SW 1271 (cell line): ENCODE results near the gene ELAVL4.
"Not testable (repeated sequence)": the region's sequence is repeated elsewhere in the genome, so short reads cannot be mapped to it uniquely, and the experiment has no call there.

Experiments
- DNase-seq, 2 experiments: peaks; one replicate each; lab custom pipeline; 2025; lab: John Stamatoyannopoulos, UW

ELAVL4 gene

DNA sequence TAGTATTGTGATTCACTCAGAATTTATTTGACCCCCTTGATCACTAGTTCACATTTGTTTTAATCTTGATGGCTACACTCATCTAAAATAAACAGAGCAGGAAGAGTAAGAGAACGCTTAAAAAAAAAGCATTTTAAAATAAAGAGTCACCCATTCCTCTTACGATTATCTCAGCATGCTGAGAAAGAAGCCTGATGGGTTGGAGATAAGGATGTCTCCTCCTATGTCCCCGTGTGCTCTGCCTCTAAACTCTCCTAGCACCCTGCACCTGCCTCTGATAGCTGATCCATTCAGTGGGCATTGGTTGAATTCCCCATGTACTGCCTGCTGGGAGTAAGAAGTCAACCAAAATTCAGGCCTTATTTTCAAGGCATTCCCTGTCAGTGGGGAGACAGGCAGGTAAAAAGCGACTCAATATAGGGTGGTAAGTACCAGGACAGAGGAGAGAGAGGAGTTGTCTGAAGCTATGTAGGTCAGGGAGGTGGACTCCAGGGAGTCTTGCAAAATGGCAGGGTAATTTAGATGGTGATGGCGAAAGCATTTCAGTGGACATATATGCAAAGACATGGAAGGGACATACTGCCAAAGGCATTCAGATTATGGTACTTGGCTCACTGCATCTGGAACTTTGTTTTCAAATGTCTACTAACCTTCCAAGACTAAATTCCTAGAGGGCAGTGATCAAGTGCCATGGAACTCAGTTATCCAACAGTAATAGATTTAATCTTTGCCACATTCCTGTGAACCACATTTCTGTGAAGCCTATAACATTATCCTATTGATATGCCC is 18.4 kb downstream of the ELAVL4 start:
- no peak for DNase-seq

DNA sequence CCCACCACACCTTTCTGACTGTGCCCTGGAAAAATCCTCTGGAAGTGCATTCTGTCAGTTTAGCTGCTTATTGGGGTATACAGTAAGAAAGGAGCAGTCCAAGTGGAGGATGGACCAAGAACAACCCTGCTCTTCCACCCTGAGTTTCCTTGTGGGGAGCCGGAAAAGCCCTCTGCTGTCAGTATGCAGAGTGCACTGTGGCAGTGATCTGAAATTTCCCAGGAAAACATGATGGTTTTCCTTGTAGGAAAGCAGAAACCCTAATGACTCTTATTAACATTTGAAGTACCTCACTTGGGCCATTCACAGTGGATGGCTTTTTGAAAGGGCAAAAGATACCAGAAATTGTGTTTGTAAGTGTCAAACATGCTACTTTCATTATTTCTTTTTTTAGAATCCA is 20.5 kb downstream of the ELAVL4 start:
- DNase-seq, result no peak

DNA sequence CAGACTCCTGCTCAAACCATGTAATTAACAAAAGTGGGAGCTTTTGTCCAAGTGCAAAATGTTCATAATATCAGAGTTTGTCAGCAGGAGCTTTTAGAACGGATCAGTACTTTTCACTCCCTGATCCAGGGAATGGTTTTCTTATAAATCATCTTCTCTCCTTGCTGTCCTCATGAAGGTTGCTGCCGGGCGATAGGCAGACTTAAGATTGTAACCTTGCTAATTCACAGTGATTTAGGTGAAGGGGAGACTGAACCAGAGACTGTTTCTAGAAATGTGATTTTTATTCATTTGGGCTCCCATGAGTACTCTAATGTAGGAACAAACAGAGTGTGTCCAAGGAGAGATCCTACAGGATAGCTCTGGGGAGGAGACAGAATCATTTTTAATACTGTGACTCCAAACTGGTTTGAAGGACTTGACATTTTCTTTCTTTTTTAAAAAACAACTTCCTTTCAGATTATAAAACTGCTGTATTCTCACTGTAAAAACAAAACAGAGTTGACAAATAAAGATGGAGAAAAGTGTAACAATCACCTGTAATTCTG is 23.7 kb downstream of the ELAVL4 start:
- no peak for DNase-seq

DNA sequence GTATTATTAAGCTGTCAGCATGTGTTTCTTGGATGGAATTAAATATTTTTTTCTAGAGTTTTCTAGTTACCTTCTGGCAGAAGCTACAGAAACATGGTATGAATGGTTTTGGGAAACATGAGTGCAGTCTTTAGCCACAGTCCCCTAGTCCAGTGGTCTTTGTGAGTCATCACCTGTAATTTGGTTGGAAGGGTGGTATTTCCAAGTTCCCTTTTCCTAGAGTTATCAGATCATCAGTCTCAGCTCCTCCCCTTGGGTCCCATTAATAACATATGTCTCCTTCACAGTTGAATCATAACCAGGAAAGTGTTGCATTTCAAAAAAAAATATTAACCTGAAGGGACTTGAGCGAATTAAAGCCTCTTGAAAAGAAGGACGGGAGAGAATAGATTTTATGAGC is 27.0 kb downstream of the ELAVL4 start:
- no peak for DNase-seq

DNA sequence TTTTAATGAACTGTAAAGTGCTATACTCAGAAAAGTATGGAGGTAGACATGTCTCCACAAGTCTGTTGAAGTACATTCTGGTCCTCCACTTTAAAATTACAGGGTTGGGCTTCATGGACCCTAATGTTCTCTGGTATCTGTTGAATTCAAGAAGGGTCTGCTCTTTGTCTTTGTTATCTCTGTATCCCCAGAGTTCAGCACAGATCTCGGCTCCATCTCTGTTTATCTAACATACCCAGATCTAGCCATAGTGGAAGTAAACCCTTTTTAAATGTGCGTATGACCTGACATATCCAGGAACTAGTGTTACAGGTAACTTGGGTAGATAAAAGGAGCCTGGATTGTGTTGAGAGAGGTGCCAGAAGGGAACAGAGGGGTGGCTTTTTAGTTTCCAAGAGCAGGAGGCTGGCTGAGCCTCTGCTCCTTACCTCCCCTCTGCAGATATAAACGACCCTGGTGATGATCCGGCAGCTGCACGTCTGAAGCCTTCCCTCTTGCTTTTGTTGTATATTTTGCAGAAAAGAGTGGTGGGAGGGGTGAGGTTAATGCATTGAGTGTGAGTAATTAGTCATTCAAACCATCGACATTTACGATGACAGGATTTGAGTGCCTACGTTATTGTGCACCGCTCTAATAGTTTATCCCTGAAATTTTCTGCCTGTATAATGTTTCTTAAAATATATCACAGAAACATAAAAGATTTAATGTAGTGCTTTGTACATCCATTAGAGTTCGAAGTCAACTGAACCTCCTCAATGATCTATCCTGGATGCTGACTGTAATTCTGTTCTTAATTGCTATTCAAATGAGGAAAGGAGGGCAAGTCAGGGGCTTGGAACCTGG is 30.8 kb downstream of the ELAVL4 start:
- DNase-seq, result no peak

DNA sequence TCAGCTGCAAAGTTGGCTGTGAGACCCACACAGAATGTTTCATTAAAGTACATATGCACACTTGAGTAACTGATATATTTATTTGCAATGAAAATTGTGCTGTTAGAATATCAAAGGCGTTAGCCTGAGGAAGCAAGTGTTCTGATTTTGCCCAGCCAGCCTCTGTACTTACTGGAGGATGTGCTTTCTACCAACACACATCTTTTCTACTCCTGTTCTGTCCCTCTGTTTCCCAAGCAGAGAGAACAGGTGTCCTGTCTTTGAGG is 31.4 kb downstream of the ELAVL4 start:
- DNase-seq, result no peak

DNA sequence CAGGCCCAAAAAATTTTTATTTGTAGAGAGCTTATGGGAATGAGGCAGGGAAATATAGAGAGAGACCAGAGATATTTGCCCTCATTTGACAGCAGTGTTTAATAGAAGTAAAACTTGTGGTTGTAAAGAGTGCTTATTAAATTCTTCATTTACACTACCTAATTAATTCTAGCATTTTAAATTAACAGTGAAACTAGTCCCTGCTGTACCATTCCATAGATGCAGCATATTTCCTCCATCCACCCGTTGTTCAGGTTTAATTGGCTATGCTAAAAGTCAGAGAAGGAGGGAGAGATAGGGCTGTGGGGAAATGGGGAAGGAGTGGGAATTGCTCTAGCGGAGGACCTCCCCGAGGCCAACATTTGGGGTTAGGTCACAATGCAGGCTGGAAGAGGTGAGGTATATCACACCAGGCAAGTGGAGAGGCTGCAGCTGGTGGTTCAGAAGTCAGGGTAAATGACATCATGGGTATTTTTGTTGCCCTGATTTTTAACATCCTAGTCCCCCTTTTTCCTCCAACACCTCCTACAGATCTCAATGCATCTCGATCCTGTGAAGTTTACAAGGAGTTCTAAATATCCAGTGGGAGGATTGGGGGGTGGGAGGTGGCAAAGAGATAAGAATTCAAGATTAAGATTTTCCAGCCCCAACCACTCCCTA is 38.6 kb downstream of the ELAVL4 start:
- no peak for DNase-seq

DNA sequence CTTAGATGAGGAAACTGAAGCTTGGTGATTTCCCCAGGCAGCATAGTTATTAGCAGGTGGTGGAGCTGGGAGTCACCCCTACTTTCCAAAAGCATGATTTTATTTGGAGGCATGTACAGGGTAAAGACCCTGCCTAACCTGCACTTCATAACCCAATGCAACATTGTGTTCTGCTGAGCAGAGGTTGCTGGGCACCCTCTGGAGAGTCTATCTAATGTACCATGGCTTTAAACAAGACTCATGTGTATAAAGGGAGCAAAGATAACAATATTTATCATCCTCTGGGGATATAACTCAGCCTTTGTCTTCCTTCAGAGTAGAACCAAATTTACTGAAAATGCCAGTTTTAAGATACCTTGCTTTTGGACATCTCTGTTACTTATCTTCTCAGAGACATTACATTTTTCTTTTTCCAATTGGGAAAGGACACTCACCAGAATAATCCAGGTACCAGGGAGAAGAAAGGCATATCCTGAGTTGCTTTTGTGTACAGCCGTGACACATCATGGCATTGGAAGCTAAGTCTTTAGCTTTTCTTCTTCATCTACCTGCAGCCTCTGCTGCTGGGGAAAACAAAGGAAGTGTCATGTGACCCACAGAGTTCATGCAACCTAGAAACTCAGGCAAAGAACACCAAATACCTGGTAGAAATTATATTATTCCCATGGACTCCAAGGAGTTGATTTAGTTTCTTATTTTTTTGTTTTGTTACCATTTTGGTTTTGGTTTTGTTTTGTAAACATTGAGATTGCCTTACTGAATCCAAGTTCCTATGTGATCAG is 39.6 kb downstream of the ELAVL4 start:
- DNase-seq, result no peak

DNA sequence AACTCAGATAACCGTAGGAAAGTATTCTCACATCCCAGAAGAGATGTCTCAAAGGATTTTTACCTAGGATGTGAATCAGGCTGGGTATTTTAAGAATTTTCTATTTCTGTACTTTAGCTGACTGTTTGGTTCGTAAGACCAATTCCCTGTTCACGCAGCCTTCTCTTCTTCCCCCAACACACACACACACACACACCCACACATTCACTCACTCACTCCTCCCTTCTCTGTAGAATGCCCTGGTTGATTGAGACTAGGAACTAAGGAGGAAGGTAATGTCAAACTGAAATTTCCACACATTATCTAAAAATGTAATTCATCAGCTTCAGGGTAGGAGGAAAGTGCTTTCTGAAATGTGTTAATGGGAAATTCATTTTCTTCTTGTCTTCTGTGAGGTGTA is 43.5 kb downstream of the ELAVL4 start:
- no peak for DNase-seq

DNA sequence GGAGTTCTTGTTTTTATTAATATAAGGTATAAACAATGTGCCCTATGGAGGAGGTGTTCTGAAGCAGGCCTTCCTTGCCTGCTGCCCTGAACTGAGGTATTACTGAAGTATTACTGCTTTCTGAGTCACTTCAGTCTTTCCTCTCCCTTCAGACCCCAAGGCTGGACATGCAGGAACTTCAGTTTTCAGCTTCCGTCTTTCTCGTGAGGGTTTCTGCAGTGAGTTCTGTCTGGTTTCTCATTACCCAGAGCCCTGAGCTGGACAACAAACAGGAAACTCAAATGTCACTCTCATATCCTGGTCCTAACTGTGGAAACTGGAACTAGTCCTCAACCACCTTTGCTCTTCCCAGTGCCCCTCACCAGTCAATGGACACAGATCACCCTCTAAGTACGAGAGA is 46.8 kb downstream of the ELAVL4 start:
- DNase-seq, result no peak

DNA sequence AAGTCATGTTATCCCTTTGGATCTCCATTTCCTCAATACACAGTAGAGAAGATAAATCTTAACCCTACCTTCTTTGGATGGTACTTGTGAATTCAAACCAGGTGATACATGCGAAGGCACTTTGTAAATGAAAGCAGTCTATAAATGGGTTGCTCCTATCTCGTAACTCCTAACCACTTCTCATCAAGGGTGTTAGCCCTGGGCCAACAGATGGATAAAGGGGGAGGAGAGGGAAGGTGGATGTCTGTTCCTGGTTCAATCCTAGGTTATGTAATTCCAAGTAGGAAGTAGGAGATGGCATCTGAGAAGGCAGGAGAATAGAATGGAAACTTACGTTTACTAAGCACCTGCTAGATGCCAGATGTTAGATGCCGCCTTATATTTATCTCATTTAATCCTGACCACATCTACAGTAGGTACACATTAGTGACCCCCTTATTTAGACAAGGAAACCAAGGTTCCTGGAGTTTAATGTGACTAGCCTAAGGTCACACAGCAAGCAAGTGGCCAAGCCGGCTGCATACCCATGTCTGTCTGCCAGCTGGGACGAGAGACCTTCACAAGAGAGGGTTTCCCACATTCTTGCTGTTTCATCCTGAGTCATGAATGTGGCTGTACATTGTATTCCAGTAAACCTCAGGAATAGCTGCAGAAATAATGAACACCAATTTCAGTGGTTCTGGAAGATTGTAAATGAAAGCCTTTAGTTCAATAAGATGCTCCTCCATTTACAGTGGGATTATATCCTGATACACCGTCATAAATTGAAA is 47.7 kb downstream of the ELAVL4 start:
- no peak for DNase-seq

DNA sequence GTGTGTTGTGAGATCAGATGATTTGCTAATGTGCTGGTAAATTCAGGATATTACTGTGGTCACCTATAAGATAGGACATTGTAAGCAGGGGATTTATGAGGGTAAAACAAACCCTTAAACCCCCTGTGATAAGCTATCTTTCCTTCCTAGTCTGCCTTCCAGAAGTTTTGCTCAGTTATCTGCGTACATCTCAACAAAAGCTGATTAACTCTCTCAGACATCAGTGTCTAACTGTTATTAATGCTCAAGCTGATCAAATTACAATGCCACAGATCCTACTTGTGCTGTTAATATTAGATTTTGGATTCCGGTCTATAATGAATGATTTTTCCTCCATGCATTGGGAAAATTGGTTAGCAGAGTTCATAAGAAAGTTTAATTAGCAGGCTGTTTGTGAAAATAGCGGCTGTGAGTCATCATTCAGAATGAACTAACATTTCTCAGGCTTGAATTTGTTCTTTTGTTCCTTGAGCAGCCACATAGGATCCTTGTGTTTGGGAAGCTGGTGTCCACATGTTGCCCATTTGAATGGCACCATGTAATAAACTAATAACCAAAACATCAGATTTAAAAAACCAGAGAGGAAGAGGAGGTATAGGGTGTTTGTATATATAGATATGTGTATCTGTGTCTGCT is 48.7 kb downstream of the ELAVL4 start:
- DNase-seq, result no peak

DNA sequence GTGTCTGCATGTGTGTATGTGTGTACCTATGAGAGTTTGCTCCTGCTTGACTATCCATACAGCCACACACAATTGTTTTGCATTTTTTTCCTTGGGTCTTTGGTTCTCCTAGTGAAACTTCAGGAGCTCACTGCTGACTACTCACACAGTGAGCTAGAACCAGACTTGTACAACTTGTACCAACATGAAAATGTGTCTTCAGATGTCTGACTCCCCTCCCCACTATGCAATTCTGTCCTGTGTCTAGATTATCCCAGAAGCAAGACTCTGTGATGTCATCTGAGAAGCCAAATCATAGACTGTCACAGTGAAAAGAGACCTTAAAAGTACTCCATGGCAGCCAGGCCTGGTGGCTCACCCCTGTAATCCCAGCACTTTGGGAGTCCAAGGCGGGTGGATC is 49.7 kb downstream of the ELAVL4 start:
- no peak for DNase-seq

DNA sequence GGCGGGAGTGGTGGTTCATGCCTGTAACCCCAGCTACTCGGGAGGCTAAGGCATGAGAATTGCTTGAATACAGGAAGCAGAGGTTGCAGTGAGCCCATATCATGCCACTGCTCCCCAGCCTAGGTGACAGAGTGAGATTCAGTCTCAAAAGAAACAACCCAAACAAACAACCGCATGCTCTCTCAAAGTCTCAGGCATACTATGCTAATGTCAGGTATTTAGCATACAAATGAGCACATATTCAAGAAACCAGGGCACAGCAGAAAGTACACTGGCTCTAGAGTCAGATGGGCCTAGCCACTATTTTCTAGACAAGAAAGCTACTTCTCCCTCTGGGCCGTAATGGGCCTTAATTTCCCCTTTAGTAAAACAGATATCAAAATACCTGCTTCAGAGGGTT is 55.0 kb downstream of the ELAVL4 start:
- no peak for DNase-seq

DNA sequence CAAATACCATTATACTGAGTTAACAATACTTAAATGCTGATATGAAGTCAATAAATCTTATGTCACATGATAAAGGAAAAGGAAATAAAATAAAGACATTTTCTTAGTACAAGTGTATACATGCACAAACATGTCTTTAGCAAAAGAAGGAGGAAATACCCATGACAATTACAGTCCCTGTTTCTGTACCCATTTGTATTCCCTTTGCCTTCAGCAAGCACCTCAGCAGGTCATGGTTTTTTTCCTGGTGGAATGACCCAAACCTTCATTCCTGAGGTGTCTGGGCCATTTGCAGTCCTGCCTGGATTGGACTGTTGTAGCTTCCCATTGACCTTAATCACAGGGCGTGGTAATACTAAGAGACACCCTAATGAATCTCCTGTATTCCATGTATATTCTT is 57.6 kb downstream of the ELAVL4 start:
- not testable (repeated sequence) for DNase-seq

DNA sequence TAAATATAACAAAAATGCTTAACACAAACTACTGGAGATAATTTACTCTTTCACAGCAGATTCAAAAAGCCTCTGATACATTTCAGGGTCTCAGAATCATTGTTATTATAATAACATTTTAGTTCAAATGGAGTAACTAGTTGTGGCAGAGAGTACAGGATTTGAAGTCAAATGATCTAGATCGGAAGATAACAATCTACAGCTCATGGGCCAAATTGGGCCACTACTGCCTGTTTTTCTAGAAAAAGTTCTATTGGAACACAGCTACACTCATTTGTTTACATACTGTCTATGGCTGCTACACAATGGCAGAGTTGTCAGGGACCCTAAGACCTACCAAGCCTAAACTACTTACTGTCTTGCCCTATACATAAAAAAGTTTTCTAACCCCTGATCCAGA is 63.6 kb downstream of the ELAVL4 start:
- no peak for DNase-seq

DNA sequence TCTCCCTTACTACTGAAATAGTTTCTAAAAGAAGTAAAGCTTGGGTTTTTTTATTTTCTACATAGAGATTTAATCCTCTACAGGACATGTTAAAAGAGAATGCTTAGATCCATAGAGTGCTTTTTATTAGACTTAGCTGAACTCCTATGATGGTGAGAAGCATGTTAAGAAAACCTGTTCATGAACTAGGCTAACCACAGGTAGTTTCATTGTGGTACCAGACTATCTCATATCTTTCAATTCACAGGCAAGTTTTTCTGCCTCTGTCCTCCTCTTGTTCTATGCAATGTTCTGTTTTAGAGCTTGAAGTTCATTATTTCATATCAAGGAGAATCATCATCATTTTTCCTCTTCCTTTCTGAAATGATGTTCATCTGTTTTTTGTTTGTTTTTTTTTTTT is 65.4 kb downstream of the ELAVL4 start:
- no peak for DNase-seq

DNA sequence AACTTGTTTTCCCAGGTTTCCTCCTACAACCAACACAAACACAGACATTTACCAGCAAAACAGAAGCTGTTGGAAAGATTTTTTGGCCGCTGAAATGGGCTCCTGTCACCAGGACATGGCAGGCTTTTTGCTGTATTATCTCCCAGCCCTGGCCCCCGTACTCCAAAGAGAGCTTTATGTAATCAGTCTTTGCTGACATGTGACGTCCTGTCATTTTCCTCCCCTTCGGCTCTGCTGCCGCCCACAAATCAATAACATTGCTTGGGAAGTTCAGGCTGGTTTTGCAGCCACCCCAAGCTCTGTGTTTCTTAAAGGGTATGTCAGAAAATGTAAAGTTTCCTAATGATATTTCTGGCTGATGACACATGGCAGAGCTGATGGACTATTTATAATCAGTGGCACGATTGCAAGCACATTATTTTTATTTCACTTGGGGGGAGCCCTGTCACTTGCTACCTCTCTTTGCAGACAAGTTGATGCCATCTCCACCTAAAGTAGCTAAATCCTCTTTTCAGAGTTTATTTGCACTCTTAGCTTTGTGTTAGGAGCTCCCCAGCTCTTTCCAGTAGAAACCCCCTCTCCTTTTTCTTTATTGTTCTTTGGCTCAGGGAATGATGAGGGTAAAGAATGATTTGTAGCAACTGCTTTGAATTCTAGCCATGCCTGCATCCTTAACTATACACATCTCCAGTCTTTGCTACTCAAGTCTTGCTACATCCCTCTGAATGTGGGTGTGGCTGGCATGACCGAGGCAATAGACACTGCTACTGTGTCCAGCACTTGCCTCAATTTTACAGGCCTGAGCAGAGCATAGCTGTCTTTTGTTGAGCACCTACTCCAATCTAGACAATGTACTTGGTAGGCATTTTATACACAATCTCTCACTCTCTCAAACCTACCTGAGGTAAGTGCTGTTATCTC is 67.3 kb downstream of the ELAVL4 start:
- DNase-seq, result no peak

DNA sequence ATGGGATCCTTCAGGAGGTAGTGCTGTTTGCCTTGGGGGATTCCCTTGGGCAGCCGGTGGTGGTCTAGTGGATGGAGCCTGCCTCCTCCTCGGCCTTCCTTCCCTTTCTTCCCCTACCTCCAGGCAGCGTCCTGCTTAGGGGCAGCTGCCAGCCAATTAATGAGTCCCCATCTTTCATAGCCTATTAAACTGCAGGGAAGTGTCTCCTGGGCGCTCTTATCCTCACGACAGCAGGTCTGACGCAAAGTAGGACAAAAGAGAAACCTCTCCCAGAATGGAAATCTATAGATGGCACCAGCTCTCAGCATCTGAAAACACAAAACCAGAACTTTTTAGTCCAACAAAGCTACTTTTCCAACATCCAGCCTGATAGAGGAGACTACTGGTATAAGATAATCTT is 69.3 kb downstream of the ELAVL4 start:
- no peak for DNase-seq

DNA sequence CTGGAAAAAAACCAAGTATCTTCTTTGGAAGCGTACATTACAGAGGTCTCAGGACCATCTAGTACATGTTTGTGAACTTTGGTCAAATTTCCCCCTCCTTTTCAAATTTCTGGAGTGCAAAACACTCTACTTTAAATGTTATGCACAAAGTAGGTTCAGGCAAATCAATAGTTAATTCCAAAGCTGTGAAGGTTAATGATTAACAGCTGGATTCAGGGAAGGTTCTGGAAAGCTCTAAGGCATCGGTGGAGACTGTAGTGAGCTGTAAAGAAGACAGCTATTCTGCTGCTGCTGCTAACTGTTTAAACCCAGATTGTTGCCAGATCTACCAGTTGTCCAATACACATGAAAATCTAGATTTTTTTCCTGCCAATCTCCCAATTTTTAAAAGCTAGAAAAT is 70.9 kb downstream of the ELAVL4 start:
- DNase-seq, result no peak
